H9 (cell line): ENCODE results near the gene OOSP4A. TPM values are rescaled to one million over a fixed set of nuclear protein-coding genes. Genes with fewer than 3 reads are reported as not detected.

ENCODE experiments used
- DNase-seq: peaks from one replicate; pipeline ENCODE4 v3.0.0-alpha.2; 2017
- H2AFZ ChIP-seq: one replicate; pipeline ENCODE4 v1.6.1; 2013; ENCODE audit warnings: mild to moderate bottlenecking, low read length, control low read depth, moderate library complexity
- H2AK5ac ChIP-seq: 2 replicates; pipeline ENCODE4 v1.6.1; 2013; ENCODE audit warnings: low read length, control low read depth, mixed read lengths; ENCODE audit not compliant: insufficient read length
- H2BK120ac ChIP-seq: one replicate; pipeline ENCODE4 v1.6.1; 2013; ENCODE audit warnings: low read depth, mild to moderate bottlenecking, low read length, control low read depth, inconsistent platforms; ENCODE audit not compliant: poor library complexity, severe bottlenecking
- H2BK12ac ChIP-seq: 2 replicates; pipeline ENCODE4 v1.6.1; 2013; ENCODE audit warnings: low read length, control low read depth, mixed read lengths, low read depth; ENCODE audit not compliant: insufficient read length
- H2BK15ac ChIP-seq: 2 replicates; pipeline ENCODE4 v1.6.1; 2013; ENCODE audit warnings: low read depth, low read length, control low read depth
- H2BK20ac ChIP-seq: one replicate; pipeline ENCODE4 v1.6.1; 2013; ENCODE audit warnings: low read depth, mild to moderate bottlenecking, low read length, control low read depth, inconsistent platforms; ENCODE audit not compliant: poor library complexity, severe bottlenecking
- H2BK5ac ChIP-seq: 2 replicates; pipeline ENCODE4 v1.6.1; 2013; ENCODE audit warnings: low read length, control low read depth, mixed read lengths; ENCODE audit not compliant: insufficient read length
- H3K14ac ChIP-seq: 2 replicates; pipeline ENCODE4 v1.6.1; 2013; ENCODE audit warnings: low read length, control low read depth; ENCODE audit not compliant: insufficient read depth
- H3K18ac ChIP-seq: 2 replicates; pipeline ENCODE4 v1.6.1; 2013; ENCODE audit warnings: low read depth, mild to moderate bottlenecking, mixed read lengths, low read length, control low read depth; ENCODE audit not compliant: insufficient read length
- H3K23ac ChIP-seq: 2 replicates; pipeline ENCODE4 v1.6.1; 2013; ENCODE audit warnings: low read length, control low read depth, mixed read lengths, low read depth; ENCODE audit not compliant: insufficient read length
- H3K23me2 ChIP-seq: 2 replicates; pipeline ENCODE4 v1.6.1; 2013; ENCODE audit warnings: low read depth, mild to moderate bottlenecking, mixed read lengths, low read length, control low read depth; ENCODE audit not compliant: insufficient read length, poor library complexity, severe bottlenecking
- H3K27ac ChIP-seq: 2 replicates; pipeline ENCODE4 v1.5.1; 2013; ENCODE audit warnings: low read length, control low read depth, mixed read lengths, low read depth; ENCODE audit not compliant: insufficient read length
- H3K27me3 ChIP-seq: 2 replicates; pipeline ENCODE4 v1.6.1; 2013; ENCODE audit warnings: low read length, control low read depth, inconsistent platforms; ENCODE audit not compliant: insufficient read depth
- H3K4ac ChIP-seq: 2 replicates; pipeline ENCODE4 v1.6.1; 2013; ENCODE audit warnings: low read depth, mild to moderate bottlenecking, control low read depth, inconsistent platforms, low read length, moderate library complexity
- H3K4me1 ChIP-seq: 2 replicates; pipeline ENCODE4 v1.6.1; 2013; ENCODE audit warnings: low read length, control low read depth, inconsistent platforms; ENCODE audit not compliant: insufficient read depth
- H3K4me2 ChIP-seq: 2 replicates; pipeline ENCODE4 v1.6.1; 2013; ENCODE audit warnings: low read length, control low read depth, mixed read lengths; ENCODE audit not compliant: insufficient read length, insufficient read depth
- H3K56ac ChIP-seq: 2 replicates; pipeline ENCODE4 v1.6.1; 2013; ENCODE audit warnings: low read depth, mild to moderate bottlenecking, mixed read lengths, low read length, control low read depth; ENCODE audit not compliant: insufficient read length
- H3K79me1 ChIP-seq: 2 replicates; pipeline ENCODE4 v1.6.1; 2013; ENCODE audit warnings: low read depth, mild to moderate bottlenecking, moderate library complexity, low read length, control low read depth, inconsistent platforms; ENCODE audit not compliant: insufficient read depth, poor library complexity, severe bottlenecking
- H3K79me2 ChIP-seq: 2 replicates; pipeline ENCODE4 v1.6.1; 2013; ENCODE audit warnings: low read length, control low read depth, inconsistent platforms; ENCODE audit not compliant: insufficient read depth
- H3K9ac ChIP-seq: 2 replicates; pipeline ENCODE4 v1.6.1; 2013; ENCODE audit warnings: low read length, control low read depth, mixed read lengths; ENCODE audit not compliant: insufficient read length; ENCODE audit errors: extremely low read depth
- H3K9me3 ChIP-seq: one replicate; pipeline ENCODE4 v1.6.1; 2013; ENCODE audit warnings: low read depth, low read length, inconsistent platforms; ENCODE audit not compliant: control insufficient read depth
- H3T11ph ChIP-seq: one replicate; pipeline ENCODE4 v1.6.1; 2013; ENCODE audit warnings: mild to moderate bottlenecking, low read length, control low read depth, inconsistent platforms
- H4K20me1 ChIP-seq: one replicate; pipeline ENCODE4 v1.6.1; 2013; ENCODE audit not compliant: control insufficient read depth, insufficient read length, insufficient read depth
- H4K5ac ChIP-seq: 2 replicates; pipeline ENCODE4 v1.6.1; 2013; ENCODE audit warnings: low read depth, mild to moderate bottlenecking, mixed read lengths, low read length, control low read depth; ENCODE audit not compliant: insufficient read length
- H4K8ac ChIP-seq: replicated peaks from 2 replicates; pipeline ENCODE4 v1.6.1; 2013; ENCODE audit warnings: low read length, control low read depth, mixed read lengths, low read depth; ENCODE audit not compliant: insufficient read length
- H4K91ac ChIP-seq: 2 replicates; pipeline ENCODE4 v1.6.1; 2013; ENCODE audit warnings: low read depth, mild to moderate bottlenecking, moderate library complexity, mixed read lengths, low read length, control low read depth; ENCODE audit not compliant: insufficient read length
- H3K27ac Mint-ChIP-seq, 3 experiments: 2 replicates in 2 of 3; 3 replicates in 1 of 3; pipeline ENCODE4 v1.8.0; 2020 to 2021; ENCODE audit warnings: mixed read lengths in 3 of 3, mild to moderate bottlenecking in 1 of 3, moderate library complexity in 1 of 3
- H3K27me3 Mint-ChIP-seq: 2 replicates; pipeline ENCODE4 v1.8.0; 2021; ENCODE audit warnings: low read depth, mild to moderate bottlenecking, moderate library complexity, mixed read lengths
- H3K36me3 Mint-ChIP-seq, 3 experiments: 2 replicates in 2 of 3; 3 replicates in 1 of 3; pipeline ENCODE4 v1.8.0; 2020 to 2021; ENCODE audit warnings: low read depth in 3 of 3, mixed read lengths in 3 of 3; ENCODE audit not compliant: insufficient read depth in 1 of 3
- H3K4me1 Mint-ChIP-seq, 2 experiments: 2 replicates each; pipeline ENCODE4 v1.8.0; 2020; ENCODE audit warnings: mixed read lengths in 2 of 2
- H3K4me3 Mint-ChIP-seq, 2 experiments: 2 replicates in 1 of 2; 3 replicates in 1 of 2; pipeline ENCODE4 v1.8.0; 2020 to 2021; ENCODE audit warnings: mild to moderate bottlenecking in 2 of 2, mixed read lengths in 2 of 2, moderate library complexity in 1 of 2
- H3K9me3 Mint-ChIP-seq, 2 experiments: 2 replicates in 1 of 2; 3 replicates in 1 of 2; pipeline ENCODE4 v1.8.0; 2020; ENCODE audit warnings: mild to moderate bottlenecking in 2 of 2, mixed read lengths in 2 of 2, moderate library complexity in 1 of 2
- WGBS: extraction: QIAGEN DNeasy Blood & Tissue Kit; methylation state at CpG from one replicate; pipeline ENCODE4 v1.1.7; 2013; ENCODE audit warnings: missing lambda C conversion rate, low lambda C conversion rate, mixed read lengths; ENCODE audit not compliant: insufficient read length; ENCODE audit errors: extremely low coverage; 5-methylcytosine and 5-hydroxymethylcytosine counted together
- total RNA-seq: library from RNA; stranded (reverse); gene quantifications from 2 replicates; pipeline ENCODE4 v1.2.1, GENCODE V29; 2021
- TF ChIP-seq, protein P1 (sequence below): fragments of 200-600 bp; sonication (generic); conservative IDR thresholded peaks from 3 replicates; pipeline ENCODE4 v1.8.0; 2021; ENCODE audit warnings: antibody characterized with exemption, mild to moderate bottlenecking

OOSP4A gene
- total RNA-seq, 1 experiment from 2014 or later: not detected

DNA sequence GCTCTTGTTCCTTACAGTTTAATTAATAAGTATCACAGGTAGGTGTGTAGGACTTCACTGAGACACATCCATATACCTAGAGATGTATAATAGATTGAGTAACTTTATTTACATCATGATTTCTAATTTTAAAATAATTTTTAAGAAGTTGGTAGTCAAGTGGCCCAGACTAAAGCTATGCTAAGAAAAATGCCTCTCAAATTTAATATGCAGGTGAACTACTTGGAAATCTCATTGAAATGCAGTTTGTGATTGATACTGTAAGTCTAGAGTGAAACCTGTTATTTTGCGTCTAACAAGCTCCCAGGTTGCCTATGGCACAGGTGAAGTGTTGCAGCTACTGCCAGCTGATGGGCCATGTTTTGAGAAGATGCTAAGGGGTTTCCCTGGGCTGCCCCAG lies 53.0 kb downstream of the OOSP4A start, which contains the start of gene OOSP4B:
TSS of gene OOSP4B (plus strand) at position 301 of the 400 bp plus-strand sequence.
- Histone ChIP-seq H3K9me3 (no peaks in the 10 kb centered on the region), H2BK5ac (no peak within 1 kb of the TSS), H4K5ac (no peak within 1 kb of the TSS), H3K14ac (no peak within 1 kb of the TSS), H3K23me2 (no peaks in the 10 kb centered on the region), H3K4me1 (peaks cover 3% of the 10 kb centered on the region; the same call in 1 of the 2 replicates), H2BK15ac (no peak within 1 kb of the TSS), H2AFZ (no peak within 1 kb of the TSS), H3T11ph (no peak within 1 kb of the TSS), H3K79me2 (no peaks in the 10 kb centered on the region), H4K20me1 (no peaks in the 10 kb centered on the region), H3K4ac (no peak within 1 kb of the TSS), H2BK20ac (no peak within 1 kb of the TSS), H3K27me3 (no peaks in the 10 kb centered on the region), H3K23ac (no peak within 1 kb of the TSS), H3K18ac (no peak within 1 kb of the TSS), H3K56ac (no peak within 1 kb of the TSS), H3K4me2 (no peak within 1 kb of the TSS), H3K9ac (no peak within 1 kb of the TSS), H3K27ac (no peak within 1 kb of the TSS), H2AK5ac (no peak within 1 kb of the TSS), H2BK120ac (no peak within 1 kb of the TSS), H2BK12ac (no peak within 1 kb of the TSS), H3K79me1 (no peaks in the 10 kb centered on the region), H4K91ac (no peak within 1 kb of the TSS), H4K8ac (no peak within 1 kb of the TSS)
- Mint-ChIP-seq H3K36me3 (peaks cover 0 to 5% (median 0%) of the 10 kb centered on the region in 3 experiments; a peak in 2 of 7 replicates), H3K27ac (no peak within 1 kb of the TSS; a peak in 1 of 7 replicates), H3K4me1 (peaks cover 11 to 18% of the 10 kb centered on the region in 2 experiments), H3K9me3 (peaks cover 3 to 4% of the 10 kb centered on the region in 2 experiments; a peak in 2 of 5 replicates), H3K27me3 (no peaks in the 10 kb centered on the region), H3K4me3 (no peak within 1 kb of the TSS)
- WGBS: no CpG with 5 or more reads among the region's 1 CpG
- TF ChIP-seq, protein P1, sequence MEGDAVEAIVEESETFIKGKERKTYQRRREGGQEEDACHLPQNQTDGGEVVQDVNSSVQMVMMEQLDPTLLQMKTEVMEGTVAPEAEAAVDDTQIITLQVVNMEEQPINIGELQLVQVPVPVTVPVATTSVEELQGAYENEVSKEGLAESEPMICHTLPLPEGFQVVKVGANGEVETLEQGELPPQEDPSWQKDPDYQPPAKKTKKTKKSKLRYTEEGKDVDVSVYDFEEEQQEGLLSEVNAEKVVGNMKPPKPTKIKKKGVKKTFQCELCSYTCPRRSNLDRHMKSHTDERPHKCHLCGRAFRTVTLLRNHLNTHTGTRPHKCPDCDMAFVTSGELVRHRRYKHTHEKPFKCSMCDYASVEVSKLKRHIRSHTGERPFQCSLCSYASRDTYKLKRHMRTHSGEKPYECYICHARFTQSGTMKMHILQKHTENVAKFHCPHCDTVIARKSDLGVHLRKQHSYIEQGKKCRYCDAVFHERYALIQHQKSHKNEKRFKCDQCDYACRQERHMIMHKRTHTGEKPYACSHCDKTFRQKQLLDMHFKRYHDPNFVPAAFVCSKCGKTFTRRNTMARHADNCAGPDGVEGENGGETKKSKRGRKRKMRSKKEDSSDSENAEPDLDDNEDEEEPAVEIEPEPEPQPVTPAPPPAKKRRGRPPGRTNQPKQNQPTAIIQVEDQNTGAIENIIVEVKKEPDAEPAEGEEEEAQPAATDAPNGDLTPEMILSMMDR: no peak
- no peak for DNase-seq
